ENCODE data around the gene ADAM19. TPM values are rescaled to one million over a fixed set of nuclear protein-coding genes. Genes with fewer than 3 reads are reported as not detected.

The ADAM19 gene, protein sequence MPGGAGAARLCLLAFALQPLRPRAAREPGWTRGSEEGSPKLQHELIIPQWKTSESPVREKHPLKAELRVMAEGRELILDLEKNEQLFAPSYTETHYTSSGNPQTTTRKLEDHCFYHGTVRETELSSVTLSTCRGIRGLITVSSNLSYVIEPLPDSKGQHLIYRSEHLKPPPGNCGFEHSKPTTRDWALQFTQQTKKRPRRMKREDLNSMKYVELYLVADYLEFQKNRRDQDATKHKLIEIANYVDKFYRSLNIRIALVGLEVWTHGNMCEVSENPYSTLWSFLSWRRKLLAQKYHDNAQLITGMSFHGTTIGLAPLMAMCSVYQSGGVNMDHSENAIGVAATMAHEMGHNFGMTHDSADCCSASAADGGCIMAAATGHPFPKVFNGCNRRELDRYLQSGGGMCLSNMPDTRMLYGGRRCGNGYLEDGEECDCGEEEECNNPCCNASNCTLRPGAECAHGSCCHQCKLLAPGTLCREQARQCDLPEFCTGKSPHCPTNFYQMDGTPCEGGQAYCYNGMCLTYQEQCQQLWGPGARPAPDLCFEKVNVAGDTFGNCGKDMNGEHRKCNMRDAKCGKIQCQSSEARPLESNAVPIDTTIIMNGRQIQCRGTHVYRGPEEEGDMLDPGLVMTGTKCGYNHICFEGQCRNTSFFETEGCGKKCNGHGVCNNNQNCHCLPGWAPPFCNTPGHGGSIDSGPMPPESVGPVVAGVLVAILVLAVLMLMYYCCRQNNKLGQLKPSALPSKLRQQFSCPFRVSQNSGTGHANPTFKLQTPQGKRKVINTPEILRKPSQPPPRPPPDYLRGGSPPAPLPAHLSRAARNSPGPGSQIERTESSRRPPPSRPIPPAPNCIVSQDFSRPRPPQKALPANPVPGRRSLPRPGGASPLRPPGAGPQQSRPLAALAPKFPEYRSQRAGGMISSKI
- total RNA-seq: 313 and 314 TPM in 2 replicates

DNA sequence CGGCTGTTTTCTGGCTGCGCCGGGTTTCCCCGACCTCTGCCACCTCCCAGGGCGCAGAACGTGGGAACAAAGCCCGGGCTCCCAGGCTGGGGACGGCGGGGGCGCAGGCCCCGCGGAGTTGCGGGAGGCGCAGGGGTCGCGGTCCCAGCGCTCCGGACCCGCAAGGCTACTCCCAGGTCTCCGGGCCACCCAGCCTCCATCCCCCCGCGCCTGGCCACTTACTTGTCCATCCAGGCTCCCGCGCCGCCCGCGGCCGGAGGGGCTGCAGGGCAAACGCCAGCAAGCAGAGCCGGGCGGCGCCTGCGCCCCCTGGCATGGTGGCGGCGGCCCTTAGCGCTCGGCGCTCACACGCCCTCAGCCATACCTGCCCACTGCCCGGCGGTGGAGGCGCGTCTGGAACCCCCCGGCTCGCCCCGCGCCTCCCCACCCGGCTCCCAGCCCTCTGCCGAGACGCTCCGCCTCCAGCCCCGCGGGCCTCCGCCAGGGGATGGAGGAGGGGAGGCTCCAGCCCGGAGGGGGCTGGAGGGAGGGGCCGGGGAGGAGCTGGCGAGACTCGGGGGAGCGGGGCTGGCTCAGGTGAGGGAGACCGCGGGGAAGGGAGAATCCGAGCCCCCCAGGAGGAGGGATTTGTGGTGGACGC is at the start of gene ADAM19:
Gene ADAM19 (minus strand): TSS at position 395 of the 640 bp plus-strand sequence. CDS start 79 bp downstream, at position 316.
- intact Hi-C loops (cut with micrococcal nuclease): loop anchor here (1.0 to 10.0 kb wide), 3 partner anchors 23 to 251 kb away; no protein-coding TSS in a partner anchor

DNA sequence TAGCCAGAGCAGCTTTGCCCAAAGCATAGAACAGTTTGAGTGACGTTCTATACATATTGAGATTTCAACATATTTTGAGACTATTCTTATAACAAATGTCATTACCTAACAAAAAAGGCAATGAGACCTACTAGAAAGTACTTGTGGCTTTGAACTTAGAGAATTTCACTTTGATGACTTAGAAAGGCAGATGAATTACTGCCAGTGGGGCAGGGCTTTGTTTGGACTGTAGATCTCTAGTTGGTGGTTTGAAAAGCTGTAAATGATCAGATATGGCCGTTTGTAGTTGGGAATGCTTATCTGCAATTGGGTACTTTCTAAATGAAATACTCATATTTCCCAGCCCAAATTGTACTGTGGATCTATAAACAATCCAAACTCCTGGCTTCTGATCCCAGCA is 48.6 kb upstream of the ADAM19 start:
- intact Hi-C loops (cut with micrococcal nuclease): no loop called here

DNA sequence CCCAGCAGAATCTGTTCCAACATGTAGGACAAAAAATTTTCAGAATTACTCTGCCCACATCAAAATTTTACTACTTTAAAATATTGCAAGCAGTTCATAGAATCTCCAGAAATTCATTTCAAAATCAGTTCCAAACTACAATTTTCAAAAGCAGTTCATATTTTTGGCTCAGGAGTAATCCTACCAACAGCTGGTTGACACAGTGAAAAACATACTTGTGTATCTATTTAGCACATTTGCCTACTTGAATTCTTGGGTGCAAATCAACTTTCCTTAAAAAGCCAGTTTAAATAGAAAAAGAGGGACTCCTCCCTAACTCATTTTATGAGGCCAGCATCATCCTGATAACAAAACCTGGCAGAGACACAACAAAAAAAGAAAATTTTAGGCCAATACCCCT is 45.2 kb upstream of the ADAM19 start:
- intact Hi-C loops (cut with micrococcal nuclease): no loop called here

DNA sequence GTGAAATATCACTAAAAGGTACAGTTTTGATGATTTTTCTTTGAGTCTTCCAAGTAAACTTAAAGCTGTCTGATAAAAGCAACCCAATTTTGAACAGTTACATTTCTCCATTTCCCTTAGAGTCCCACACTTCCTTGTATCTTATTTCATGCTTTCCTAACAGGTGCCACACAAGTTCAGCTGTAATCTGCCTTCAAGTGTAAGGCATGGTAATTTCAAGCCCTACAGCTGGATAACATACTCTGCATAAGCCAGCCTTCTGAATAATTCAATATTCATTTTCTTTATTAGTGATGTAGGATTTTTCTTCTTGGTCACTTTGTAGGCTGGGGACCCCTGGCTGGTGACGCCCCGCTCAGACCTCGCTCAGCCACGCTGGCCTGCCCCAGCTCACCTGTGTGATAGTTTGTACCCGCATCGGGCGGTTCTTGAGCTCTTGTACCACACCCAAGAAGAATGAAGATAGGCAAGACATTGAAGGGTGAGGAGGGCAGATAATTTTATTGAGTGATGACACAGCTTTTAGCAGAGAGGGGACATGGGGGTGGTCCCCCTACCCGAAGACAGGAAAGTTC is 42.7 kb upstream of the ADAM19 start:
- intact Hi-C loops (cut with micrococcal nuclease): no loop called here

DNA sequence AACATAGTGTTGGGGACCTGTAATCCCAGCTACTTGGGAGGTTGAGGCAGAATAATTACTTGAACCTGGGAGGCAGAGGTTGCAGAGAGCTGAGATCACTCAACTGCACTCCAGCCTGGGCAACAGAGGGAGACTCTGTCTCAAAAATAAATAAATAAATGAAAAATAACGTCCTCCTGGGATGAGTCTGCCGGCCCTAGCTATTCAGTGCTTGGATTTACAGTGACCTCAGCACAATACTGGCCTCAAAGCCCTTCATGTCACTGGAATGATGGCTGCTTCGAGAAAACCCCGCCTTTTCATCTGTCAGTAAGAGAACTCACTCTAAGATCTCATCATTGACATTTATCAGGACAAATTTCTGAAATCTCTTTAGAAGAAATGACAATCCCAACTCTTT is 41.2 kb upstream of the ADAM19 start:
- intact Hi-C loops (cut with micrococcal nuclease): no loop called here

DNA sequence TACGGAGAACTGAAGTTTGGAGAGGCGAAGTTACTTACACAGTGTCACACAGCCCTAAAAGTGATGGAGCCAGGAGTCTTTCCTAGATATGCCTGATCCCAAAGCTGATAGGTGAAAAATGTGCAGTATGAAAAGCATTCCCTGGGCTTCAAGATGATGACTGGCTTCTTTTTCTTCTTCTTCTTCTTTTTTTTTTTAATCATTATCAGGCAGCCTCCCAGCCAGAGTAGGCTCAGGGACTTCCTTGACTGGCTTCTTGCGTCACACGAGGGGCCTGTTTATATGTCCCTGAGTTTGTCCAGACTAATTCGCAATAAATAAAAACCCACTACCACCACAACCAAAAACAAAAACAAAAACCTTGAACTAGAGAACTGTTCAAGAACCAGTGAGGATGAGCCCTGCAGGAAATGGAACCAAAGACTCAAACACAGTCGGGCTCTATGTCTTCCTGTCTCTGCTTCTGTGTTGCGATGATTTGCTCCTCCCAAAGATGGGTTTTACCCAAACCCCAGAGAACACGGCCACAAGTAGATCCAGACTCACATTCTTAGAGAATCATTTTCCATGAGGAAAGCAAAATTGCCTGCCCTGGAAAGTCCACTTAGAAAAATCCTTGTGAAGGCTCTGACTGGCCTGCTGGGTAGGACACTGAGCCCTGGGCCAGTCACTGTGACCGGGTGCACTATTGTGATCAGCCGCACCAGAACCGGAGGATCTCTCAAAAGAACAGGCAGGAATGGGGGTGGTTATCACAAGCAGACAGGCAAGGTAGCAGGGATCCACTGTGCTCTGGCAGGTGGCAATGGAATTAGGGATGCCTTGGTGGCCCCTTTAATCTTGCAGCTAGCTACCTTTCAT is 38.0 kb upstream of the ADAM19 start:
- intact Hi-C loops (cut with micrococcal nuclease): no loop called here

DNA sequence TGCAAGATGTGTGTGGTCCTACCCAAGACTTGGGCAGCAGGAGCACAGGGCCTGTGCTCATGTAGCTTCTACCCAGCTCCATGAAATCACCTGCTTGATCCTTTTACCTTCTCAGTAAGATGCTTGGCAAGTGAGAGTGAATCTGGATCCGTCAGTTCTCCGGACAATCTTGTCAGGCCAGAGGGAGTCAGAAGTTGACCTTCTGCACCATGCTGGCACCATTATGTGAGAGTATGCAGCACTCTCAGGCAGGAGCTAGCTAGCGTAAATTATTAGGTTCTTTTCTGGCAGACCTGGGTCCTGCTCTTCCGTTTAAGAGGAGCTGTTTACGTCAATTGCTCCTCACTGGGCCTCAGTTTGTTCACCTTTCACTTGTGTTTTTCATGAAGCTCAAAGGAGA is 37.0 kb upstream of the ADAM19 start:
- intact Hi-C loops (cut with micrococcal nuclease): no loop called here

DNA sequence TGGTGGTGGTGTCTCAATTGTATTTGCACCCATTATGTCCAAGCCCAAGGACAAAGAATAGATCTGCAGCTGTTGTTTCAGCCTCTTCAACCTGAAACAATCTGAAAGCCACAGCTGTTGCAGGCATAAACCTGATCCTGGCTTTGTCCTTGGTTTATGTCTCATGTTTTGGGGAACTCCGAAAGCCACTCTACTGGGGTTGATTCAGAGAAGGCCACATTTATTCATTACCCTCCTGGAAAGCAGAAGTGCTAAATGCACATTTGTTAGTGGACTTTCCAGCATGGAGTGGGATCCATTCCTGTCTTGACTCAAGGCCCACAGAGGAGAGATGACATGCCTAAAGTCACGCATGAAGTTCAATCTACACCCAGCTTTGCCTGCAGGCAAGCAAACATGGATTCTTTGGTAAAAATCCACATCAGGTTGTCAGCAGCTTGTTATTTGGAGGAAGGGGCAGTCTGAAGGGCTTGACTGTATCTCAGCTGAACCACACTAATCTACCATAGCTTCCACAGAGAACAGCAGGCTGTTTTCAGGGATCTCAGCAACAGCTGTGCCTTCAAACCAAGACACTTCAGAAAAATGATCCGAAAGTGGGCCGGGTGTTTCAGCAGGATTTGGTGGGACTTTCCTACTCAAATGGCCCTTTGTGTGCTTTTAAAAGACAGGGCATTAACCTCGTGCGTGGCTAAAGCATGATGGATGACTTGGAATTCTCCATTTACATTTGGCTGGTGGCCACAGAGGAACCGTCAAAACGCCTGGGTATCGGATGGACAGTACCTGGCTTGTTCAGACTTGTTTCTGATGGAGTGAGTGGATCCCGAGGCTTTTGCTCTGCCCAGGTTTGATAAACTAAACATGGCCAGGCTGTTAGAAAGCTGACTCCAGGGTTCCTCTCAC is 36.2 kb upstream of the ADAM19 start:
- intact Hi-C loops (cut with micrococcal nuclease): no loop called here

DNA sequence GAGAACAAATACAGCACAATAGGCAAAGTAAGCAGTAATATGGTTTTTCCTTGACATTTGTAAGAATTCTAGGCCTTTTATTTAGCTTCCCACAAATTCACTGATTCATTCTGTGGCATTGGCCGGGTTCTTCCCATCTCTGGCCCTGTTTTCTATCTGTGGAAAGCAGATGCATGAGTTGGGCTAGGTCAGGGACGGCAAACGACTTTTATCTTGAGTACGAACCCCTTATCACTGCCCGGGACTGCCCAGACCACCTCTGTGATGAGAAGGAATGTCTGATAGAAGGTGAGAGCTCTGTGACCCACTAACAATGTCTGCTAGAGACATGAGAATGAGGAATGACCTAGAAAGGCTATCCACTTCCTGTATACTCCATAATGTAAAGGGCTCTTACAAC is 35.4 kb upstream of the ADAM19 start:
- intact Hi-C loops (cut with micrococcal nuclease): no loop called here

DNA sequence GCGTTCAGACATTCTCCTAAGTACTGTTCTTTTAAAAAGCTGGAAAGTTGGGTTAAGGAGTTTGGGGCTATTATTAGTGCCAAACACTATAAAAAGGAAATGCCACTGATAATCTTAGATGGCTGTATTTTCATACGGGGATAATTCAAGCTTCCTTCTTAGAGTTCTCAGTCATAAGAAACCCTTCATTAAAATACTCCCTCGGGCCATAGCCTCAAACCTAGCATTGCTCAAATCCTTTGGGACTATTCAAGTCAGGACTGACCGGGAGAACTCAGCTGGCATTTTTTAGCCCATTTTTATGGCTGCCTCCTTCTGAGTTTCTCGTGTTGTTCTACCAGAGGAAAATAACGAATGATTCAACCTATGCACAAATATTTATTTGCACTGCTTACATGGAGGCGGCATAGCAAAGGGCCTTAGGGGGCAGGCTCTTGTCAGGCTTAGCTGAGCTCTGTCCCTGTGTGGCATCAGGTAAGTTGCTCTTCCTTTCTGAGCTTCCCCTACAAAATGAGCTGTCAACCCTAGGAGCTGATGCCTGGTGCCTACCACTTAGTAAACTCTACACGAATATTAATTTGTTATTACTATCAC is 33.5 kb upstream of the ADAM19 start:
- intact Hi-C loops (cut with micrococcal nuclease): loop anchor here (10.0 kb wide), 1 partner anchor 584 kb away; no protein-coding TSS in a partner anchor

DNA sequence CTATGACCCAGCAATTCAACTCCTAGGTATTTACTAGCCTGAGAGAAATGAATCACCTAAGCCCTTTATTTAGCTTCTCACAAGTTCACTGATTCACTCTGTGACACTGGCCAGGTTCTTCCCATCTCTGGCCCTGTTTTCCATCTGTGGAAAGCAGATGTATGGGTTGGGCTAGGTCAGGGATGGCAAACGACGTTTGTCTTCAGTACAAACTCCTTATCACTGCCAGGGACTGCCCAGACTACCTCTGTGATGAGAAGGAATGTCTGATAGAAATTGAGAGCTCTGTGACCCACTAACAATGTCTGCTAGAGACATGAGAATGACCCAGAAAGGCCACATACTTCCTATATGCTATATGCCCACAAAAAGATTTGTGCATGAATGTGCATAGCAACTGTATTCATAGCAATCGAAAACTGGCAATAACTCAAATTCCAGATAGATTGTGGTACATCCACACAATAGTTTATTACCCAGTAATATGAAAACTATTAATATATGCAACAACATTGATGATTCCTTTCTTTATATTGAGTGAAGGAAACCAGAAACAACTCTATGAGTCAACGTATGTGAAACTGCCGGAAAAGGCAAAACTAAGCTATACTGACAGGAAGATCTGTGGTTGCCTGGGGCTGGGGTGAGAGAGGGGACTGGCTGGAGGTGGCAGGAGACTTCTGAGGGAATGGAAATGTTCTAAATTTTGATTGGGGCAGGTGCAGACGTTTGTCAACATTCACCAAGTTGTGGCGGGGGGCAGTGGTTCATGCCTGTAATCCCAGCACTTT is 32.0 kb upstream of the ADAM19 start:
- intact Hi-C loops (cut with micrococcal nuclease): loop anchor here (1.0 to 10.0 kb wide), 2 partner anchors 63 to 583 kb away; no protein-coding TSS in a partner anchor

DNA sequence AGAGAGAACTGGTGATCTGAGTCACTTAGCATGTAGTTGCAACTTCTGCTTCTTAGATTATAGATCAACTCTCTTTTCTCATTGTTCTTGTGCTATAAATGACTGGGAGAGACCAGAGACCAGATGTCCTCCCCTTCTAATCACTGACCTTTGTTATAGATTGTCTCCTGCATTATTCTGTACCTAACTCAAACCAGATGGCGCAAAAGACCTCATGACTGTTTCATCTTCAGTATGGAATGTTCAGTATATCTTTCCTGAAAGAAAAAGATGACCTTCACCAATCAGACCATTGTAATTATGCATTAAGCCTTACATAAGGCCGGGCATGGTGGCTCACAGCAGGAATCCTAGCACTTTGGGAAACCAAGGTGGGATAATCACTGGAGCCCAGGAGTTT is 30.5 kb upstream of the ADAM19 start:
- intact Hi-C loops (cut with micrococcal nuclease): loop anchor here (10.0 kb wide), 1 partner anchor 581 kb away; no protein-coding TSS in a partner anchor

DNA sequence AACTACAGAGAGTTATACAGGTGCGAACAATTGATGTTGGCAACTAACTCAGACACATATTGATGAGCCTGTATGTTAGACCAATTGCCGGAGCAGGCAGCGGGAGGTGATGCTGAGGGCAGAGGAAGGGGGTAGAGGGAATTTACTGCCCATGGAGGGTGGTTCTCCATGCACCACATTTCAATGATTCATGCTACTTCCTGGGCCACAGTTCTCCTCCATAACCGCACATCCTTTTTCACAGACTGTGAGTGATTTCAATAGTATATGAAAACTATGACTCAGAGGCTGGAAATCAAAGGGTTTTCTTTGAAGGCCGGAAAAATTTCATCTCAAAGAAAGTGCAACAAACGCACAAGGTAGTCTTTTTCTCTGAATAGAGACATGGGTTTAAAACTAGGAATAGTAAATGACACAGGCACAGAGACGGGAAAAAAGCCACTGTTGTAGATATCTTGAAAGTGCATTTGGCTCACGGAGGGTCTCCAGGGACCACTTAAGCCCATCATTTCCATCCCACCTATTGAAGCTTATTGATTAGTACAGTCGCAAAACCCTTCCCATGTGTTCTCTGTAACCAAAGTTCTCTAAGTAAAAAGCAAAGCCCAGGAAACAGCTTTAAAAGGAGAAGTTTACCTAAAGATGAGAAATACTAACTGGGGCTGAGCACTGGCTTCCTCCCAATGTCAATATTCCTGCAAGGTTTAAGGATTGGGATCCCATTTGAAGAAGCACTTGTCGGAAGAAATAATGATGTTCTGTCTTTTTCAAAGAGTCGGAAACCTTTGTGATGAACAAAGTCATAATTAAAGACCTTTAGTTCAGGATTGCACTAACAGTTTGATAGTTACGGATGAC is 28.0 kb upstream of the ADAM19 start:
- intact Hi-C loops (cut with micrococcal nuclease): loop anchor here (1.0 to 10.0 kb wide), 9 partner anchors 21 to 579 kb away; partner anchors contain the start of genes CYFIP2 and LSM11

DNA sequence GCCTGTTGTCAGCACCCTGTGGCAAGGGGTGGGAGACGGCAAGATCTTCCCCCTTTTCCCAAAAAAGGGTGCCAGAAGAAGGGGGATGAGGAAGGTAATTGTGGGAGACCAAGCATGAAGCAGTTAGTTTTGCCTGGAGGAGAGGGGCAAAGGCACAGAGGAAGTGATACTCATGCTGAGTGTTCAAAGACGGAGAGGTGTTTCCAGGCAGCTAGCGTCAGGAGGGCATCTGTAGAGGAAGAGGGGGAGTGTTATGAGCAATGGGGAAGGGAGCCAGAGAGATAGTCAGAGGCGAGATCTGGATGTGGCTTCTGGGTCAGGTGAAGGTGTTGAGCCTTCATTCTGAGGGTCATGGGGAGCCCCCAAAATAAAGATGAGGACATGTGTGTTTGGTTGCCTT is 26.9 kb upstream of the ADAM19 start:
- intact Hi-C loops (cut with micrococcal nuclease): loop anchor here (2.0 to 10.0 kb wide), 8 partner anchors 20 to 578 kb away; partner anchors contain the start of genes CYFIP2 and LSM11

DNA sequence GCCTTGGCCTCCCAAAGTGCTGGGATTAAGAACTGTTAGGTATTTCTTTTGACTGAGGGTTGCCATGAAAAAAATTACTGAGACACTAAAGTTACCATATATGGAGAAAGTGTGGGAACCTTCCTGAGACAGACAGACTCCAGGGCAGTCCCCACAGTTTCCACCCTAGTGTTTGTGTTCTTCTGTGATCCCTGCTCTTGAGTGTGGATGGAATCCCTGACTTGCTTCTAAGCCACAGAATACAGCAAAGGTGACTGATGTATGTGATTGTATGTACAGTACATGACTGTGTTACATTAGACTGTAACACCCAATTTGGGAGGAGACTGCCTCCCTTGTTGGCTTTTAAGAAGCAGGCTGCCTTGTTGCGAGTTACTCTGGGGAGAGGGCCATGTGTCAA is 24.7 kb upstream of the ADAM19 start:
- intact Hi-C loops (cut with micrococcal nuclease): loop anchor here (5.0 to 10.0 kb wide), 4 partner anchors 117 to 575 kb away; partner anchors contain the start of gene CYFIP2

DNA sequence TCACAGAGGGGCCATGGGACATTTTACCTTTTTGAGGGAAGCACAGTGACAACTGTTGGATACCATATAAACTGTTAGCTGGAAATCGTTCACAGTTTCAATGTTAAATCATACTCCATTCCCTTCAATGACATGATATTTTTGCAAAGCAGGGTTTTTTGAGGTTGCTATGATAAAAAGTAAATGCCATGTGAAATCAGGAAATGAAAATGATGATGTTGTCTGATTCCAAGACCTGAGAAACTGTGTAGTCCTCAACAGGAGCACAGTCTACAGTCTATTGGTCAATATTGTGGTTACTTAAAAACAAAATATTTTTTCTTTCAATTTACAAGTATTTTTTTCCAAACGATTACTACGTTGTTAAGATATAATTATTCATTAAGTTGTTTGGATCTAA is 24.0 kb upstream of the ADAM19 start:
- intact Hi-C loops (cut with micrococcal nuclease): no loop called here

All from T-helper 2 cell treated with Interferon-gamma antibody and Interleukin-4, amounts not matched to agents 100 ng/mL and 5 ng/mL, for 36 hours (primary cell).